ENCODE results near the gene INO80. TPM values are rescaled to one million over a fixed set of nuclear protein-coding genes. Genes with fewer than 3 reads are reported as not detected.
A peak's percentile ranks its signal among the peaks of the same experiment; 100 is the strongest.

The INO80 gene
- total and polyA plus RNA-seq, 2 donors, result 7.6 to 12.9 TPM

DNA sequence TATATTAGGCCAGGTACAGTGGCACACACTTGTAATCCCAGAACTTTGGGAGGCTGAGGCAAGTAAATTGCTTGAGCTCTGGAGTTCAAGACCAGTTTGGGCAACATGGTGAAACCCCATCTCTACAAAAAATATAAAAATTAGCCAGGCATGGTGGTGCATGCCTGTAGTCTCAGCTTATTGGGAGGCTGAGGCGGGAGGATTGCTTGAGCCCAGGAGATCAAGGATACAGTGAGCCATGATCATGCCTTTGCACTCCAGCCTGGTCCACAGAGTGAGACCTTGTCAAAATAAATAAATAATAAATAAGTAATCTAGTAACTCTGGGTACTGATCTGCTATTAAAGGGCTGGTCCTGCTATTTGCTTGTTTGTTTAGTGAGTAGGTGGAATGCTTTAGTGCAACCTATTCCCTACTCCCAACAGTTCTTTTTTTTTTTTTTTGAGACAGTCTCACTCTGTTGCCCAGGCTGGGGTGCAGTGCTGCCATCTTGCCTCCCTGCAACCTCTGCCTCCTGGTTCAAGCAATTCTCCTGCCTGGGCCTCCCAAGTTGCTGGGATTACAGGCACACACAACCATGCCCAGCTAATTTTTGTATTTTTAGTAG, 9.1 kb upstream of the INO80 start:
- Histone ChIP-seq H3K4me3 (ENCODE audit: low read length in 2 of 2) (no peak overlapping the region), H3K4me1 (ENCODE audit: control insufficient read depth in 2 of 2, insufficient read depth in 2 of 2, low read length in 2 of 2) (no peaks in the 10 kb centered on the region), H3K27me3 (ENCODE audit: control insufficient read depth in 2 of 2, insufficient read depth in 1 of 2, low read length in 1 of 2) (no peaks in the 10 kb centered on the region), H3K36me3 (ENCODE audit: control insufficient read depth in 2 of 2, insufficient read depth in 2 of 2, low read length in 1 of 2) (no peaks in the 10 kb centered on the region), H3K9me3 (ENCODE audit: control insufficient read depth in 2 of 2, insufficient read depth in 1 of 2, low read length in 1 of 2) (no peaks in the 10 kb centered on the region), H3K27ac (ENCODE audit: low read depth in 1 of 2, low read length in 1 of 2) (no peak overlapping the region)
- 96% methylated on average over 1 of the region's 1 CpG for WGBS
- no peak for DNase-seq (ENCODE audit: low read depth in 6 of 9, low spot score in 9 of 9)

DNA sequence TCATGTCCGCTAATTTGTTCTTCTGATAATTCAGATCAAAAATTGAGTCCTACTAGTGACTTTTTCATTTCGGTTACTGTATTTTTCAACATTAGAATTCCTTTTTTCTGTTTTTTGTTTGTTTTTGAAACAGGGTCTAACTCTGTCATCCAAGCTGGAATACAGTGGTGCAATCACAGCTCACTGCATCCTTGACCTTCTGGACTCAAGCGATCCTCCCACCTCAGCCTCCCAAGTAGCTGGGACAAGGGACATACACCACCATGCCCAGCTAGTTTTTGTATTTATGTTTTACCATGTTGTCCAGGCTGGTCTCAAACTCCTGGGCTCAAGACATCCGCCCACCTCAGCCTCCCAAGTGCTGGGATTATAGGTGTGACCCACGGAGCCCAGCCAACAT, 8.0 kb upstream of the INO80 start:
- Histone ChIP-seq H3K27ac (ENCODE audit: low read depth in 1 of 2, low read length in 1 of 2) (no peak overlapping the region), H3K4me1 (ENCODE audit: control insufficient read depth in 2 of 2, insufficient read depth in 2 of 2, low read length in 2 of 2) (no peaks in the 10 kb centered on the region), H3K4me3 (ENCODE audit: low read length in 2 of 2) (no peak overlapping the region), H3K9me3 (ENCODE audit: control insufficient read depth in 2 of 2, insufficient read depth in 1 of 2, low read length in 1 of 2) (no peaks in the 10 kb centered on the region), H3K36me3 (ENCODE audit: control insufficient read depth in 2 of 2, insufficient read depth in 2 of 2, low read length in 1 of 2) (no peaks in the 10 kb centered on the region), H3K27me3 (ENCODE audit: control insufficient read depth in 2 of 2, insufficient read depth in 1 of 2, low read length in 1 of 2) (no peaks in the 10 kb centered on the region)
- DNase-seq (ENCODE audit: low read depth in 6 of 9, low spot score in 9 of 9), result no peak
- 99% methylated on average over 5 of the region's 5 CpGs for WGBS

DNA sequence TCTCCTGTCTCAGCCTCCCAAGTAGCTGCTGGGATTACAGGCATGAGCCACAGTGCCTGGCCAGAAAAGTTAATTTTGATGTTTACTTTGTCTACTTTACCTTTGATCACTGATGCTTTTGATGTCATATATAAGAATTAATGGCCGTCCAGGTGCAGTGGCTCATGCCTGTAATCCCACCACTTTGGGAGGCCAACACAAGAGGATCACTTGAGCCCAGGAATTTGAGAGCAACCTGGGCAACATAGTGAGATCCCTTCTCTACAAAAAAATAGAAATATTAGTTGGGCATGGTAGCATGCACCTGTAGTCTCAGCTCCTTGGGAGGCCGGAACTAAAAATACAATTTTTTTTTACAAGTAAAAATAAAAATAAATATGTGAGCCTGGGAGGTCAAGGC, 6.8 kb upstream of the INO80 start:
- Histone ChIP-seq H3K36me3 (ENCODE audit: control insufficient read depth in 2 of 2, insufficient read depth in 2 of 2, low read length in 1 of 2) (no peaks in the 10 kb centered on the region), H3K27me3 (ENCODE audit: control insufficient read depth in 2 of 2, insufficient read depth in 1 of 2, low read length in 1 of 2) (no peaks in the 10 kb centered on the region), H3K4me1 (ENCODE audit: control insufficient read depth in 2 of 2, insufficient read depth in 2 of 2, low read length in 2 of 2) (no peaks in the 10 kb centered on the region), H3K9me3 (ENCODE audit: control insufficient read depth in 2 of 2, insufficient read depth in 1 of 2, low read length in 1 of 2) (no peaks in the 10 kb centered on the region), H3K4me3 (ENCODE audit: low read length in 2 of 2) (no peak overlapping the region), H3K27ac (ENCODE audit: low read depth in 1 of 2, low read length in 1 of 2) (no peak overlapping the region)
- no peak for DNase-seq (ENCODE audit: low read depth in 6 of 9, low spot score in 9 of 9)
- WGBS, result 96% methylated on average over 2 of the region's 2 CpGs

DNA sequence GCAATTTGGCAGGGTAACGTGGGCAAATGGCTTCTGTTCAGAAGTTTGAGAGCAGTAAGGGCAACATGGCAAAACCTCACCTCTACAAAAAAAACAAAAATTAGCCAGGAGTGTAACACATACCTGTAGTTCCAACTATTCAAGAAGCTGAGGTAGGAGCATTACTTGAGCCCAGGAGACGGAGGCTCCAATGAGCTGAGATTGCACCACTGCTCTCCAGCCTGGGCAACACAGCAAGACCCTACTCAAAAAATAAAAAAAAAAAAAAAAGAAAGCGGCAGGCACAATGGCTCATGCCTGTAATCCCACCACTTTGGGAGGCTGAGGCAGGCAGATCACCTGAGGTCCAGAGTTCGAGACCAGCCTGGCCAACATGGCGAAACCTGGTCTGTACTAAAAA, 5.9 kb upstream of the INO80 start:
- H3K9me3 ChIP-seq (ENCODE audit: control insufficient read depth in 2 of 2, insufficient read depth in 1 of 2, low read length in 1 of 2), result no peaks in the 10 kb centered on the region
- H3K4me3 ChIP-seq (ENCODE audit: low read length in 2 of 2), result no peak overlapping the region
- H3K27ac ChIP-seq (ENCODE audit: low read depth in 1 of 2, low read length in 1 of 2), result no peak overlapping the region
- DNase-seq (ENCODE audit: low read depth in 6 of 9, low spot score in 9 of 9), result no peak
- peaks cover 1 to 2% of the 10 kb centered on the region in 2 donors for H3K4me1 ChIP-seq (ENCODE audit: control insufficient read depth in 2 of 2, insufficient read depth in 2 of 2, low read length in 2 of 2)
- no peaks in the 10 kb centered on the region for H3K36me3 ChIP-seq (ENCODE audit: control insufficient read depth in 2 of 2, insufficient read depth in 2 of 2, low read length in 1 of 2)
- no peaks in the 10 kb centered on the region for H3K27me3 ChIP-seq (ENCODE audit: control insufficient read depth in 2 of 2, insufficient read depth in 1 of 2, low read length in 1 of 2)
- 95% methylated on average over 5 of the region's 5 CpGs for WGBS

DNA sequence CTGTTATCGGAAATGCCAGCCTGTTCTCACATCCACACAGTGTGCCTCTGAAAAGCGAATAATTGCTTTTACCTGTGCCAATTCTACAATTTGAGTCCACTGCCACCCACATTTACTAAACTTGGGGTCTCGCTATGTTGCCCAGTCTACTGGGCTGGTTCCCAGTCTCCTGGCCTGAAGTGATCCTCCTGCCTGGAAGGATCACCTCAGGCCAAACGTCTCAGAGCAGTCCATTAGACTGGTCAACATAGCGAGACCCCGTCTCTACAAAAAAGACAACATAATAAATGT, 827 bp upstream of the INO80 start:
- Histone ChIP-seq H3K9me3 (ENCODE audit: control insufficient read depth in 2 of 2, insufficient read depth in 1 of 2, low read length in 1 of 2) (peaks cover 0 to 7% of the 10 kb centered on the region in 2 donors), H3K4me1 (ENCODE audit: control insufficient read depth in 2 of 2, insufficient read depth in 2 of 2, low read length in 2 of 2) (peaks cover 5 to 16% of the 10 kb centered on the region in 2 donors), H3K27me3 (ENCODE audit: control insufficient read depth in 2 of 2, insufficient read depth in 1 of 2, low read length in 1 of 2) (no peaks in the 10 kb centered on the region), H3K4me3 (ENCODE audit: low read length in 2 of 2) (peak overlapping the region; percentile 85 to 96), H3K36me3 (ENCODE audit: control insufficient read depth in 2 of 2, insufficient read depth in 2 of 2, low read length in 1 of 2) (peaks cover 0 to 4% of the 10 kb centered on the region in 2 donors), H3K27ac (ENCODE audit: low read depth in 1 of 2, low read length in 1 of 2) (peak overlapping the region; percentile 90 to 93)
- DNase-seq (ENCODE audit: low read depth in 6 of 9, low spot score in 9 of 9), result no peak
- WGBS, result 89% methylated on average over 6 of the region's 6 CpGs

DNA sequence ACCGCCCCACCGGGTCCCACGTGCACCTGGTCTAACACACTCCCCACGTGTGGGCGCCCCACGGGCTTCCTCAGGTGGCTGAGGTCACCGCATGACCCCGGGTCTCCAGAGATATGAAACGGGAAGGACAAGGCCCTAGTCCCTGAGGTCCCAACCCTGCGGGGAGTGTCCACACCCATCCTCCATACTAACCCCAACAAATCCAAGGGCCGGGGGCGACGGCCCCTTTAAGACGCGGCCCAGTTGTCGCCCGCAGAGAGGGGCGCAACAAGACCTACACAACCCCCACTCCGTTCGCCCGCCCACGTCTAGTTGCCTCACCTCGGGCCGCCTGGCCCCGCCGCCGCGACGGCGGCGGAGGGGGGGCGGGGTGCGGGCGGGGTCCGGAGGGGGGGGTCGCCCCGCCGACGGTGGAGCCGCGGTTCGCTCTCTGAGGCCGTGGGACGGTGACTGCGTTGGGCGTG, 396 bp downstream of the INO80 start:
- no peaks in the 10 kb centered on the region for H3K27me3 ChIP-seq (ENCODE audit: control insufficient read depth in 2 of 2, insufficient read depth in 1 of 2, low read length in 1 of 2)
- H3K27ac ChIP-seq (ENCODE audit: low read depth in 1 of 2, low read length in 1 of 2), result peak overlapping the region; percentile 90 to 100
- peak in 8 of 9 donors; percentile 33 to 81 (median 57) for DNase-seq (ENCODE audit: low read depth in 6 of 9, low spot score in 9 of 9)
- WGBS, result under 1% methylated on average over 46 of the region's 46 CpGs
- peaks cover 5 to 16% of the 10 kb centered on the region in 2 donors for H3K4me1 ChIP-seq (ENCODE audit: control insufficient read depth in 2 of 2, insufficient read depth in 2 of 2, low read length in 2 of 2)
- H3K9me3 ChIP-seq (ENCODE audit: control insufficient read depth in 2 of 2, insufficient read depth in 1 of 2, low read length in 1 of 2), result peaks cover 0 to 7% of the 10 kb centered on the region in 2 donors
- peaks cover 0 to 4% of the 10 kb centered on the region in 2 donors for H3K36me3 ChIP-seq (ENCODE audit: control insufficient read depth in 2 of 2, insufficient read depth in 2 of 2, low read length in 1 of 2)
- H3K4me3 ChIP-seq (ENCODE audit: low read length in 2 of 2), result peak overlapping the region; percentile 85 to 96

DNA sequence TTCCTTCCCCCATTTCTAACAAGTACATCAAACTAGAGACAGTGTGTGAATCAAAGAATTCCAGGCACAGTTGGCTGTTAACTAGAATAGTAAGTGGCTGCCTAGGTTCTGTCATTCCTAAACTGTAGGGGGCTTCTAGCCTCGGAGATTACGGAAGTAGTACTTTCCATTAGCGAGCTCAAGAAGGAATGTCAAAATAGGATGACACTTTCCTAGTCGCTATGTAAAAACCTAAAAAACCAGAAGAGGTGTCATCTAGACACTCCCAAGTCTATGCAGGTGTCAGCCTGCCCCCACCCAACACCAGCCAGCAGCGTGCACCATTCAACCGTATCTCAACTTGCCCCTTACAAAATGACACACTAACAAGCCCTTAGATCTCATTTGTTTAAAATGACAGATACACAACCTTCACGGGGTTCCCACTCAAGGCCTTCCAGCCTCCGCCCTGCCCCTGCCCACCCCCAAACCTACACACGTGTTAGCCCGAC, 874 bp downstream of the INO80 start:
- no peaks in the 10 kb centered on the region for H3K27me3 ChIP-seq (ENCODE audit: control insufficient read depth in 2 of 2, insufficient read depth in 1 of 2, low read length in 1 of 2)
- H3K4me1 ChIP-seq (ENCODE audit: control insufficient read depth in 2 of 2, insufficient read depth in 2 of 2, low read length in 2 of 2), result peaks cover 5 to 16% of the 10 kb centered on the region in 2 donors
- peaks cover 2 to 4% of the 10 kb centered on the region in 2 donors for H3K36me3 ChIP-seq (ENCODE audit: control insufficient read depth in 2 of 2, insufficient read depth in 2 of 2, low read length in 1 of 2)
- DNase-seq (ENCODE audit: low read depth in 6 of 9, low spot score in 9 of 9), result peak in 3 of 9 donors; percentile 11 to 58 (median 23)
- peak overlapping the region; percentile 85 to 96 for H3K4me3 ChIP-seq (ENCODE audit: low read length in 2 of 2)
- peak overlapping the region; percentile 90 to 100 for H3K27ac ChIP-seq (ENCODE audit: low read depth in 1 of 2, low read length in 1 of 2)
- WGBS, result under 1% methylated on average over 10 of the region's 10 CpGs
- peaks cover 0 to 7% of the 10 kb centered on the region in 2 donors for H3K9me3 ChIP-seq (ENCODE audit: control insufficient read depth in 2 of 2, insufficient read depth in 1 of 2, low read length in 1 of 2)

DNA sequence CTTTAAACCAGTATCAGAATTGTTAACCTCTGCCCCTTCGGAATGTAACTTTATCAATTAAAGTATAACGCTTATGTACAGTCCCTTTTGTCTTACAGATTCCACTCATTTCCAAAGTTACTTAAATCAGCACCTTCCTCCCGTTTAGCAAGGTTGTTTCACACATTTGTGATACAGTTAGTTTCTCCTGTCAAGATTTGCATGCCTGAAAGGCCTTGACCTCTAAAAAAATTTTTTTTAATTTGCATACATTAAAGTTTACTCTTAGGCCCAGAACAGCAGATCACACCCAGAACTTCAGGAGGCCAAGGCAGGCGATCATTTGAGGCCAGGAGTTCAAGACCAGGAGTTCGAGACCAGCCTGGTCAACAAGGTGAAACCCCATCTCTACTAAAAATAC, 9.1 kb downstream of the INO80 start:
- Histone ChIP-seq H3K4me3 (ENCODE audit: low read length in 2 of 2) (no peak overlapping the region), H3K4me1 (ENCODE audit: control insufficient read depth in 2 of 2, insufficient read depth in 2 of 2, low read length in 2 of 2) (no peaks in the 10 kb centered on the region), H3K27ac (ENCODE audit: low read depth in 1 of 2, low read length in 1 of 2) (no peak overlapping the region), H3K27me3 (ENCODE audit: control insufficient read depth in 2 of 2, insufficient read depth in 1 of 2, low read length in 1 of 2) (no peaks in the 10 kb centered on the region), H3K9me3 (ENCODE audit: control insufficient read depth in 2 of 2, insufficient read depth in 1 of 2, low read length in 1 of 2) (no peaks in the 10 kb centered on the region), H3K36me3 (ENCODE audit: control insufficient read depth in 2 of 2, insufficient read depth in 2 of 2, low read length in 1 of 2) (peaks cover 9 to 18% of the 10 kb centered on the region in 2 donors)
- DNase-seq (ENCODE audit: low read depth in 6 of 9, low spot score in 9 of 9), result no peak
- WGBS, result 96% methylated on average over 5 of the region's 5 CpGs

DNA sequence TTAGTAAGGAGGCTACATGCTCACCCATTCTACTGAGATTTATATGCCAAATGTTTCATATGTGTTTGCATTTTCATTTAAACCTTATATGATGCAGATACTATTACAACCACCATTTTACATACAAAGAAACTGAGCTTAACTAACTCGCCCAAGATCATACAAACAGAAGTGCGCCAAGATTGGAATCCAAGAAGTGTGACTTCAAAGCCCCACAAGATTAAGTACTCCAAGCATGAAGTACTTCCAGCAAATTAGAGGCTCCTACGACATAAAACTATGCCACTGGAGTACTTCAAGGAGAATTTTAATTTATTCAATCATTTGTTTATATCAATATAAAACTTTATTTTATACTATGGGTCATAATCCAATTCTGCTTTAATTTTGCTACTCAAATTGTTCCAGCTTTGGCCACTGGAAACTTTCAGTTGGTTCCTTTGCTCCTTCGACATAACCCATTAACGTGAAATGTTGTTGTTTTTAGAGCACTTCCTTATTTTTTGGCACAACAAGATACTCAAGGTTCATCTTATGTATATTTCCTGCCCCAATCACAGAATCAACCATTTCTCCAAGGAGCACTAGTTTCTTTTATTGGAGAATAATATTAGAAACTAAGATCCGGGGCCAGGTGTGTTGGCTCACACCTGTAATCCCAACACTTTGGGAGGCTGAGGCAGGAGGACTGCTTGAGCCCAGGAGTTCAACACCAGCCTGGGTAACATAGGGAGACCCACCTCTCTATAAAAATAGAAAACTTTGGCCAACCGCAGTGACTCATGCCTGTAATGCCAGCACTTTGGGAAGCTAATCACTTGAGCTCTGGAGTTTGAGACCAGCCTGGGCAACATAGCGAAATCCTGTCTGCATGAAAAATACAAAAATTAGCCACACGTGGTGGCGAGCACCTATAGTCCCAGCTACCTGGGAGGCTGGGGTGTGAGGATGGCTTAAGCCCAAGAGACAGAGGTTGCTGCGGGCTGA, 10.4 kb downstream of the INO80 start:
- Histone ChIP-seq H3K36me3 (ENCODE audit: control insufficient read depth in 2 of 2, insufficient read depth in 2 of 2, low read length in 1 of 2) (peaks cover 9 to 18% of the 10 kb centered on the region in 2 donors), H3K9me3 (ENCODE audit: control insufficient read depth in 2 of 2, insufficient read depth in 1 of 2, low read length in 1 of 2) (no peaks in the 10 kb centered on the region), H3K27ac (ENCODE audit: low read depth in 1 of 2, low read length in 1 of 2) (no peak overlapping the region), H3K27me3 (ENCODE audit: control insufficient read depth in 2 of 2, insufficient read depth in 1 of 2, low read length in 1 of 2) (no peaks in the 10 kb centered on the region), H3K4me1 (ENCODE audit: control insufficient read depth in 2 of 2, insufficient read depth in 2 of 2, low read length in 2 of 2) (no peaks in the 10 kb centered on the region), H3K4me3 (ENCODE audit: low read length in 2 of 2) (no peak overlapping the region)
- WGBS, result 98% methylated on average over 11 of the region's 11 CpGs
- no peak for DNase-seq (ENCODE audit: low read depth in 6 of 9, low spot score in 9 of 9)
